HCEC 1CT (cell line): Measurements from ENCODE around the gene GIPR.
"Not testable (repeated sequence)": the region's sequence is repeated elsewhere in the genome, so short reads cannot be mapped to it uniquely, and the experiment has no call there.

ENCODE experiments used
- DNase-seq: peaks from one replicate; pipeline ENCODE4 v3.0.0-alpha.2; 2017

GIPR gene

DNA sequence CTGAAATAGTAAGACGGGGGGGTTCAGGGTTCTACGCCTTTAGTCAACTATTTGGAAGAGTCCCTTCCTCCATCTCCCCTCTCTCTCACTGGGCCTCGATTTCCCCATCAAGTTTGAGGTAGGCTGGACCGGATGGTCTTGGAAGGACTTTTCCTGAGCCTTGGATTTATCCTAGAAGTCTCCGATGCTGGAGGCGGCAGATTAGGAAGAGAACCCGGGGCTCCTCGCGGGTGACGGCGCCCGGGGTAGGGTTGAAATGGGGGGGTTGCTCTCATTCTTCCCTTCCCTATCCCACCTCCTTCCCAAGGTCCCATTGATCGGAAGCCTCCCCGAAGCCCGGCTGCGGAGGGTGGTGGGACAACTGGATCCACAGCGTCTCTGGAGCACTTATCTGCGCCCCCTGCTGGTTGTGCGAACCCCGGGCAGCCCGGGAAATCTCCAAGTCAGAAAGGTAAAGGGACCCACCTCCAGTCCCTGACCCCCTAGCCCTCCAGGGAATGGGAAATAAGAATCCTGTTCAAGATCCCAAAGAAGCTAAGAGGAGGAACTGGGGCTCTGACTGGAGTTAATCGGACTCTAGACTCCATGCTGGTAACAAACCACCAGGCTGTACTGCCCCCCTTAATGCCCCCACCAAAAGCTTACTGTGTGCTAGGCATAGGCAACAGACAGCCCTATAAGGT, 25.2 kb downstream of the GIPR start:
- peak; percentile 53 for DNase-seq

DNA sequence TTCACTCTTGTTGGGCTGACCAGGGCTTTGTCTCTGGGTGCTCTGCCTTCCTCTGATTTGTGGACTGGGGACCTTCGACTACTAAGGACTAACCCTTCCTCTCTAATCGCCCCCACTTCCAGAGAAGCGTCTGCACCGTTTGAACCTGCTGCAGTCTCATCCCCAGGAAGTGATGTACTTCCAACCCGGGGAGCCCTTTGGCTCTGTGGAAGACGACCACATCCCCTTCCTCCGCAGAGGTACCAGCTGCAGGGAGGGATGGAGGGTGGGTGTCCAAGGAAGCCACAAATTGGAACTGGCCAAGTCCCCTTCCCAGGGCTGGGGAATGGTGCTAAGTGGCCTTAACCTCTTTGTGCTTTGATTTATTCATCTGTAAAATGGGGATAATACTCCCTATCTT, 33.7 kb downstream of the GIPR start:
- DNase-seq: no peak

DNA sequence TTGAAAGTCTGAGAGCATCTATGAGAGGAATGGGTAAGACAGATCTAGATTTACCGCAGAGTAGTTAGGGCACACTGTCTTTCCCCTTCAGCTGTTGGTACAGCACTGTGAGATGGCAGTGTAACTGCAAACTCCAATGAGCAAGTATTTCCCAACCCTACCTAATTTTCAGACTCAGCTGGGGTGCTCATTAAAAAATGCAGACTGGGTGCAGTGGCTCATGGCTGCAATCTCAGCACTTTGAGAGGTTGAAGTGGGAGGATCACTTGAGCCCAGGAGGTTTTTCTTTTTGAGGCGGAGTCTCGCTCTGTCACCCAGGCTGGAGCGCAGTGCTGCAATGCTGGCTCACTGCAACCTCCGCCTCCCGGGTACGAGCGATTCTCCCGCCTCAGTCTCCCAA, 37.1 kb downstream of the GIPR start:
- DNase-seq: no peak

DNA sequence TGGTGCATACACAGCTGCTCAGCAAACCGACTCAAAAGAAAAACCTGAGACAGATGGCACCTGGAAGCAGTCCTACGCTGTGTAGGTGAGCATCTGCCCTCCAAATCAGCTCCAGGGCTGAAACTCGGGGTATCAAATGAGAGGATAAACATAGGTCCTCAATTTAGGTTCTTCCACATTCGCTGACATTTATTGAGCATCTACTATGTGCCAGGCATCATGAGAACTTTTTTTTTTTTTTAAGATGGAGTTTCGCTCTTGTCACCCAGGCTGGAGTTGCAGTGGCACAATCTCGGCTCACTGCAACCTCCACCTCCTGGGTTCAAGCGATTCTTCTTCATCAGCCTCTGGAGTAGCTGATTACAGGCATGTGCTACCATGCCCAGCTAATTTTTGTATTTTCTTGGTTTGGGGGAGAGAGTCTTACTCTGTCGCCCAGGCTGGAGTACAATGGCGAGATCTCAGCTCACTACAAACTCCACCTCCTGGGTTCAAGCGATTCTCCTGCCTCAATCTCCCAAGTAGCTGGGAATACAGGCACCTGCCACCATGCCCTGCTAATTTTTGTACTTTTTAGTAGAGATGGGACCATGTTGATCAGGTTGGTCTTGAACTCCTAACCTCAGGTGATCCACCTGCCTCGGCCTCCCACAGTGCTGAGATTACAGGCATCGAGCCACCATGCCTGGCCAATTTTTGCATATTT, 37.8 kb downstream of the GIPR start:
- no peak for DNase-seq

DNA sequence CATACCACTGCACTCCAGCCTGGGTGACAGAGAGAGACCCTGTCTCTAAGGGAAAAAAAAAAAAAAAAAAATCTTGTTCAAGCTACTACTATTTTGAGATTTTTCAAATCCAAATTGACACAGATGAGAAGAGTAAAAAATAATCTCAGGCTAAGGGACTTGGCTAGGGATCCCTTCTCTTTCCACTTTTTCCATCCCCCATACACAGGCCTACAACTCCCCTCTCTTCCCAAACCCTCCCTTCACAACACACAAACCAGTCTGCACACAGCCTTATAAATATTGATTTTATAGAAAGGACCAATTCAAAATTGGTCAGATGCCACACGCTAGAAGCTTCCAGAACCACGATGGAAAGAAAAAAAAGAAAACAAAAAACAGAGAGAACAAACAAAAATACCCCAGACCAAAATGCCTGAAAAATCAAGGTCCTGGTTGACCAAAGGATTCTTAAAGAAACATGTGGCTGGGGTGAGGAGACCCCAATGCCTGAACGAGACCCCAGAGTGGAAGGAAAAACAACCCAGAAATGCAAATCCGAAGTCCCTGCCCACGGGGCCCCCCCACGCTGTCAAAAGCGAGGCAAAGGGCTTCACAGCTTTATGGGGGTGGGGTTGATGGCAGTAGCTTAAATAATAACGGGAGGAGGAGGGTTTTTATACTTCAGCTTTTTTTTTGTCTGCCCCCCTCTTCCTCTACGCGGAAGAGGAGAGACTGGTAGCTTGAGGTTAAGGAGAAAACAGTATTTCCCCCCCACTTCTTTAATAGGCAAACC, 42.5 kb downstream of the GIPR start:
- DNase-seq: no peak

DNA sequence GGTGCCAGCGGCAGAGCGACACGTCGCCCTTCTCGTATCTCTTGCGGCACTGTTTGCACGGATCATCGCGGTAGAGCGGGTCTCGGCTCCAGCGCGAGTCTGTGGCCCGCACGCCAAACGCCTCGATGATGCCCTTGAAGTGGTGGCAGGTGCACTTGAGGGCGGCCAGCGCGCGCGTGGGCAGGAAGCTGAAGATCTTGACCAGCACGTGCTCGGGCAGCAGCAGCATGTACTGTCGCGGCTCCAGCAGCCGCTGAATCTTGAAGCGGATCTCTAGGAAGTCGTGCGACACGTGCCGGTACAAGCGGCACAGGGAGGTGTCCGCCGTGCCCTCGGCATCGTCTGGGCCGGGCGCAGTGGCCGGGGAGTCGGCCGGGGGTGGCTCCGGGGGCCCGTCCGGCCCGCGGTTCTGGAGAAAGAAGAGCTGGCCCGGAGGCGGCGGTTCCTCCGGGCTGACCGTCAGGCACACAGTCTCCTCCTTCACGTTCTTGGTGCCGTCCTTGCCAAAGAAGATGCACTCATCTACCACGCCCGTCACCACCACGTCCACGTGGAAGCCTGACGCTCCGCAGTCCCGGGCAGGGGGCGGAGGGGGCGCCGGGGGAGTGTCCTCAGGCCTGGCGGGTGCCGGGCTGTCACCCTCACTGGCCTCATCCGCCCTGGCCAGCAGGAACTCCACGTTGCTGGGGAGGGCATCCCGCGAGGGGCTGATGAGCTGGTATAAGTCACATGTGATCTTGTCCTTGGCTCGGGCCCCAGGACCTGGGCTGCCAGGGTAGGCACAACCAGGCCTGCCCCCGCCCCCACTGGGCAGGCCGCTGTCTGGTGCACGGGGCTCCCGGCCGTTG, 44.1 kb downstream of the GIPR start:
- DNase-seq: no peak

DNA sequence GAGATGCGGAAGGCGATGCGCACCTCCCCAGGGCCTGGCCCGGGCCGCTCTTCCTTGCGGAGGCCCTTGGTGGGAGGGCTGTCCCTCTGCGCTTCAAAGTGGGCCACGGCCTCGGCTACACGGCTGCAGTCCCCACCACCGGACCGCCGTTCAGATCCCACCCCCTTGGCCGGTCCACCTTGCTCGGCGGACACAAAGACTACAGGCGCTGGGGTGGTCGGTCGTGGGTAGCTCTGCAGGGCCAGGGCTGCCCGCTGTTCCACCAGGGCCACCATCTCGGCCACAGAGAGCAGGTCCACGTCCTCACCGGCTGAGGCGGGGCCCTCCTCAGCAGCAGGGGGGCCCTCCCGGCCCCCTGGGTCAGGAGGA, 44.7 kb downstream of the GIPR start:
- no peak for DNase-seq

DNA sequence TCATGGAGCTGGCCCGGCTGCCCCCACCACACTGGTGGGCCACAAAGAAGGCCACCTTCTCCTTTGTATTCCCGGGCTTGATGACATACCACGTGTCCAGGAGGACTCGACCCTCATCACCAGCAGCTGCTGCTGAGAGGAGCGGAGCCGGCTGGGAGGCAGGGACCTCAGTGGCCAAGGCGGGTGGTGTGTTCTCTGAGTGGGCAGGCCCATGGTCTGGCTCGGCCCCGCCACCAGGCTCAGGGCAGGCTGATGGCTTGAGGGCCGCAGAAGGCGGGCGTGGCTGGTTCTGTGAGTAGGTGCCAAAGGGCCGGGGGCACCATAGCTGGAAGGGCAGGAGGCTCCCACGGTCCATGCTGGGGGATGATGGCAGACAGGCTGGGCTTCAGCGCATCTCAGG, 45.1 kb downstream of the GIPR start:
- no peak for DNase-seq

DNA sequence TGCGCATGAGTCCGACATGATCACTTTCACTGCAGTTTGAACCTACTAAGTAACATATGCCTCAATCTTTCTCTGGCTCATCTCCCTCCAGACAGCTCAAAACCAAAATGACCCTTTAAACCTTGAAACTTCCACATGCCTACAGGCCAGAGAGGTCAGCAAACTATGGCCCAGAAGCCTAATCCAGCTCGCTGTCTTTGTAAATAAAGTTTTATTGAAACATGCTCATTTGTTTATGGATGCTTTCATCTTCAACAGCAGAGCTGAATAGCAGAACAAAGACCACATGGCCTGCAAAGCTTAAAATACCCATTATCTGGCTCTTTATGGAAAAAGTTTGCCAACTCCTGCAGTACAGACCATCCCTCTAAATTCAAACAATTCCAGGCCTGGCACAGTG, 47.1 kb downstream of the GIPR start:
- no peak for DNase-seq

DNA sequence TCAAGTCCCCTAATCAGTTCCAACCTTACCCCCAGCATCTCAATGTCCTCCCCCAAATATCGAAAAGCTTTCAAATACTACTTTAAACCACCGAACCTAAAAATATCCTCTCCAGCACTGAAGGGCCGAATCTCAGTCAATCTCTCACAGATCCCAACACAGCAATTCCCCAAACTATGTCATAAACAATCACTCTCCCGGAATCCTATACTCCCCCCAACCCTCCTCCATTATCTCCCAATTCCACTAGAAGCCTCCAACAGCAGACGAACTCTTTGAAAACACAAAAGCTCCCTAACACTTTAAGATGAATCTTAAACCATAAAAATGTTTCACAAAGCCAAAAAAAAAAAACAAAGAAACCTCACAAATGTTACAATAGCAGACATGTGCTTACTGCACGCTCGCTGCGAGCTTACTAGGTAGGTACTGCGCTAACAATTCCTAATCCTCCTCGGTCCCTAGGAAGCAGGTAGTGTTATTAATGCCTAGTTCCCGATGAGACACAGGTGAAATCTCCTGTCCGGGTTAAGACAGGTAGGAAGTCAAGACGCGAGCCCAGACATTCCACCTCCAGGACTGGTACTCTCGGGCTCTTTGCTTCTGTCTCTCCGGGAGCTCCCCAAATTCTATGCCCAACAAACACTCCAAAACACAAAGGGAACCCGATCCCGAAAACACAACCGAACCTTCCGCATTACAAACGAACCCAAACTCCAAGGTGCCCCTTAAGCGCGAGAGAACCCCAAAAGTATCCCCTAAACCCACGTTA, 48.5 kb downstream of the GIPR start:
- DNase-seq: peak; percentile 9

DNA sequence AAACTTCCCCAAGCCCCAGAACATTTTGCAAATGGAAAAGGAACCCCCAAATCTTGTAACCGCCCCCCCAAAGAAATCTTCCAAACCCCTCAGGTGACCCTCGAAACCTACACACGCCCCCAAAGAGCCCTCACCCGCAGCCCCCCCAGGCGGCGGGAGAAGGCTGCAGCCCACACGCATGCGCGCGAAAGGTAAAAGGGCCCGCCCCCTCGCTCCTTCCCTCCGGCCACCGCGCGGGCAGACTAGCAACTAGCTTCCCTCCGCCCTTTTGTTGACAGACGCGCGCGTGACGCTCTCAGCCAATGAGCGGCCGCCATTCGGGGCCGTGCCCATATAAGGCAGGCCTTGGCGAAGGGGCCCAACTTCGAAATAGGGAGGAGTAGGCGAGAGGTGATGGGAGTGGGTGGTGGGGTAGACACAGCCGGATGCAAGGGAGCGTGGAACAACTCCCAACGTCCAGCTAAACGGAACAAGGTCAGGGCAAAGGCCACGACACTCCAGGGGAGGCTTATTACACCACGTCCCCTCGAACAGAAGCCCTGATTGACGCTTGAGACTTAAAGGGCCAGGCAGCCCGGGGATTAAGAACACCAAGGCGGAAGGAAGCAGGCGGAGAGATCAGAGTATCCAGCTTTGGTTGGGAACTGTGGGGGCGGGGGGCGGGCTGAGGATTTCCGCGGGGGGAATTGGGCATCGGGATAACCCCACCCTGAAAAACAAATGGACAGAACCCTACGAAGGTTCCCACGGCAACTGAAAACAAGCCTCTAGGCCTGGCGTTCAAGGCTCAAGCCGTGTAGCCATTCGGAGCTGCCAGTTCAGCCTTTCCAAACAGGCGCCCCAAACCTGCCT, 49.3 kb downstream of the GIPR start:
- DNase-seq: peak; percentile 100

DNA sequence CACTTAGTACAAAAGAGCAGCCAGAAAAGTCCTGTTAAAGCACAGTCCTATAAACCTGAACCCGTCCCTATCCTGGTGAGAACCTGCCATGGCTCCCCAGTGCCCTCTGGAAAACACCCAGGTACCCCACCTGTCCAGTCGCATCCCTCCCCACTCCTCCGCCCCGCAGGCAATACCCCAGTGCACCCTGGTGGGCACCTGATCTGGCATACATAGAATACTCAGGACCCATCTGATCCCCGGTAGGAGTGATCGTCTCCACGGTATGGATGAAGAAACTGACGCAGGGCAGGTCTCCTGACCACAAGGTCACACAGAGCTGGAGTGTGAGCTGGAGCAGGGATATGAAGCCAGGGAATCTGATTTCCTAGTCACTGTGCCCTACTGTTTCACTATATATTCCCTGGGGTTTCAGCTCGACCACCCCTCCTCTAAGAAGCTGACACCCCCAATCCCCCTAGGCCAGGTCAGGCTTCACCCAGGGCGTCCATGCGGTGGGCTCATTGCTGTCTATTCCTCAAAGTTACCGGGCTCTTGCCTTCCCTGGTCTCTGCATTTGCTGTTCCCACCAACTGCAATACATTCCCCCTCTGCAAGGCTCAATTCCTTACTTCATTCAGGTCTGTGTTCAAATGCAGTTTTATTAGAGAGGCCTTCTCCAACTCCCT, 50.1 kb downstream of the GIPR start:
- DNase-seq: peak; percentile 10

DNA sequence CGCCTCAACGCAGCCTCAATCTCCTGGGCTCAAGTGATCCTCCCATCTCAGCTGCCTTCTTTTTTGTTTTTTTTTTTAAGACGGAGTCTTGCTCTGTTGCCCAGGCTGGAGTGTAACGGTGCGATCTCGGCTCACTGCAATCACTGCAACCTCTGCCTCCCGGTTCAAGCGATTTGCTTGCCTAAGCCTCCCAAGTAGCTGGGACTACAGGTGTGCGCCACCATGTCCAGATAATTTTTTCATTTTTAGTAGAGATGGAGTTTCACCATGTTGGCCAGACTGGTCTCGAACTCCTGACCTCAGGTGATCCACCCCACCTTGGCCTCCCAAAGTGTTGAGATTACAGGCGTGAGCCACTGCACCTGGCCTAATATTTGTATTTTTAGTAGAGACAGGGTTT, 52.0 kb downstream of the GIPR start:
- DNase-seq: not testable (repeated sequence)

DNA sequence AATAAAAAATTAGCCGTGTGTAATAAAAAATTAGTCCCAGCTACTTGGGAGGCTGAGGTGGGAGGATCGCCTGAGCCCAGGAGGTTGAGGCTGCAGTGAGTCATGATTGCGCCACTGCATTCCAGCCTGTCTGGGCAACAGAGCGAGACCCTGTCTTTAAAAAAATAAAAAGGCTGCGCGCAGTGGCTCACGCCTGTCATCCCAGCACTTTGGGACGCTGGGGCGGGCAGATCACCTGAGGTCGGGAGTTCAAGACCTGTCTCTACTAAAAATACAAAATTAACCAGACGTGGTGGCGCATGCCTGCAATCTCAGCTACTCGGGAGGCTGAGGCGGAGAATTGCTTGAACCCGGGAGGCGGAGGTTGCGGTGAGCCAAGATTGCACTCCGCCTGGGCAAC, 60.7 kb downstream of the GIPR start:
- not testable (repeated sequence) for DNase-seq

DNA sequence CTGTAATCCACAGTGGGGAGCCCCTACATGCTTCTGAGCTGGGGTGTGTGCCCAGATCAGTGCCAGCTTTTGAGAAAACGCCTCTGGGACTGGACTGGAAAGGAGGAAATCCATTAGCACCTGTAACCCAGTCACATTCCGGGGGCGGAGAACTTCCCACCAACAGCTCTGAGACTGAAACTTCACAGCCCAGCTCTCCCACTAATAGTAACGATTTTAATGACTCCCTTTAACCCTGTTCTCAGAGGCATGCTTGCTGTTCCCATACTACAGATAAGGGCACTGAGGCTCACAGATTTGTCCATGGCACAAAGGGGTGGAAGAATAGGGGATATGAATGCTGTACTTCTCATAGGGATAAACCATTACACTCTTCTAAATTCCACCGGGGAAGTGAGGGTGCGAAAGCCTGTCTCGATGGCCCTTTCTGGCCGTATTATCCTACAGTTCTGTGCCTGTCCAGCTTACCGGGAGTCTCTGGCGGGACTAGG, 61.8 kb downstream of the GIPR start:
- DNase-seq: no peak

DNA sequence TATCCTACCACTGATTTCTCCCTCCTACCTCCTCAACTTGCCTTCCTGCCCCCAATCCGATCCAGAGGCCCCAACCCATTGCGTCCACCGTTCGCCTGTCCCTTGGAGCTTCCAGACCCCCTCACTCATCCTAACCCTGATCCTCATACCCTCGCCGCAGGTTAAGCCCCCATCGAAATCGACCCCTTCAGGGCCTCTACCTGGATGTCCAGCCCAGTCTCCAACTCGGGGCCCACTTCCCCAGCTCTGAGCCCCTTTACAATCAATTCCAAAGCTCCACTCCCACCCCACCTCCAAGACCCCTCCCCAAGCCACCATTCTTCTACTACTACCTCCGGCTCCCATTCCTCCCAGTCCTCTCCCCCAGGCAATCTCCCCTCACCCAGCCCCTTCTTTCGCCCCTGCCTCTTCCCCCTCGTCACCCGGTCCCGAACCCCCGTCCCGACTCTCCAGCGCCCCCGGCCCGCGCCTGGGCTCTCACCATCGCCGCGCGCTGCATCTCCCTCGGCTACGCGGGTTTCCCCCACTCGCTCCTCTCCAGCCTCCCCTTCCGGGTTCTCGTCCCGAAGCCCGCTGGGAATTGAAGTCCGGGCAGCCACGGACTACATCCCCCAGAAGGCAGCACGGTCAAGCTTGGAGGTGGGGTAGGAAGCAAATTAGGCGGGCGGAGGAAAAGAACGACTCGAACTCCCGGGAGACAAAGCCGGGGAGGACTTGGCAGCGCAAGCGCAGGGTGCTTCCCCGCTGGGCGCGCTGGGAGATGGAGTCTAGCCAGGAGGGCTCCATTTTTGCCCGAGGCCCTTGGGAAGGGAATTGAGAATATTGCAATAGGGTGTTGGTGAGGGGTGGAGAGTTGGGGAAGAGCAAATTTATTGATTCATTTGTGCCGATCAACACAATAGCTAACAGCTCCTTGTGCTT, 62.6 kb downstream of the GIPR start, which contains the start of gene FBXO46:
Gene FBXO46 (minus strand): TSS at position 529 of the 921 bp plus-strand sequence. CDS start 17,401 bp downstream, outside the sequence.
- peak; percentile 99 for DNase-seq
